NK-92 (cell line): ENCODE data around the gene VENTX.
"Not testable (repeated sequence)": the region's sequence is repeated elsewhere in the genome, so short reads cannot be mapped to it uniquely, and the experiment has no call there.

Experiments used
- DNase-seq: peaks from one replicate; lab custom pipeline; 2025; ENCODE audit not compliant: unreplicated experiment; lab: John Stamatoyannopoulos, UW

Gene VENTX

DNA sequence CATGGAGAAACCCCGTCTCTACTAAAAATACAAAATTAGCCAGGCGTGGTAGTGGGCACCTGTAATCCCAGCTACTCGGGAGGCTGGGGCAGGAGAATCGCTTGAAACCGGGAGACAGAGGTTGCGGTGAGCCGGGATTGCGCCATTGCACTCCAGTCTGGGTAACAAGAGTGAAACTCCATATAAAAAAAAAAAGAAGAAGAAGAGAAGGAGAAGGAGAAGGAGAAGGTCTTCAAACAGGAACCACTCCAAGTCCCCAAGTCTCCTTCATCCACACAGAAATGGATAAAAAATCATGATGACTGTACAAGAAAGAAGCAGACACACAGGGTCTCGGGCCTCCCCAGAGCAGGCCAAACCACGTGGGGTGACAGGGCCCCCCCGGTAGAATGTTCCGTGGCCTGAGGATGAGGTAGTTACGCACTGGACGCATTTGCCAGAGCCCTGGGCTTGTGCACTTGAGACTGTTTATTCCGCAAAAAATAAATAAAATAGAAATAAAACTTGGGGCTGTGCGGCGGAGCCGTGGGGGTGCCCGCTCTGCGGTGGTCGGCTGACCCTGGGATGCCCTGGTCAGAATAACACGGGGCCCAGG, 15.8 kb downstream of the VENTX start:
- DNase-seq: no peak

DNA sequence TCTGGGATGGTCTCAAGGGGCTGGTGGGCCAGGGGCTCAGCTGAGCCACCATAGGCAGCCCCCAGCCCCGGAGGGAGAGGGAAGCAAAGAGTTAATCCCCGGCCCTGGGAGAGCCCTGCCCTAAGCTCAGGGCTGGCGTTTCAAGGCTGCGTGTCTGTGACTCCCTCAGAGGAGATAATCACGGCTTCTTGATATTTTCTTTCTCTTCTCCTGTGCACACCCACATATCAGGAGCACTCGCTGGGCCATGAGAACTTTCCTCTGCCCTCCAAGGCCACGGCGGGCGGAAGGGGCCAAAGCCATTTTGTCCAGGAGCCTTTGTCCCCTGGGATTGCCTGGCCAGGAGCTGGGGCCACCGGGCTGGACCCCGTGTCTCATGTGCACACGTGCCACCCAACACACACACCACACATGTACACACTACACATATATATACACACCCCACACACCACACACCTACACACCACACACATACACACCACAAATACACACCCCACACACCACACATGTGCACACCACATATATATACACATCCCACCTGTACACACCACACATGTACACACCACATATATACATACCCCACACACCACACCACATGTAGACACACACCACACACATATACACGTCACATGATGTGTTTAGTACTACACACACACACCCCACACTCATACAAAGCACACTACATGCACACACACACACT, 16.9 kb downstream of the VENTX start:
- DNase-seq: no peak

DNA sequence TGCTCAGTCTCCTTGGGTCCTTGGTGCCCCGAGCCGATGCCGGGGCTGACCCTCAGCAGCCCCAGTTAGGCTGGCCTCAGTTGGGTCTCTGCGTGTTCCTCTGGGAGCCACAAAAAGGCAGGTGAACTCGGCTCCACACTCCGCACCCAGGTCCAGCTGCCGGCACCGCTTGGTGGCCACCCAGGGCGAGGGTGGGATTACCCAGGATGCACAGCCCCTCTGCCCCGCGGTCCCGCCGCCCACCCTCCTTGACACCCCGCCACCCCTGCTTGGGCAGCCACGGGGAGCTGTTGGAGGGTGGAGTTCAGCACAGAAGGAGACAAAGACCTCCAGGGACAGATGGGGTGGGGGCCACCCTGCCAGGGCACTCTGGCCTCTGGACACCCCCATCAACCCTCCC, 17.7 kb downstream of the VENTX start:
- no peak for DNase-seq

DNA sequence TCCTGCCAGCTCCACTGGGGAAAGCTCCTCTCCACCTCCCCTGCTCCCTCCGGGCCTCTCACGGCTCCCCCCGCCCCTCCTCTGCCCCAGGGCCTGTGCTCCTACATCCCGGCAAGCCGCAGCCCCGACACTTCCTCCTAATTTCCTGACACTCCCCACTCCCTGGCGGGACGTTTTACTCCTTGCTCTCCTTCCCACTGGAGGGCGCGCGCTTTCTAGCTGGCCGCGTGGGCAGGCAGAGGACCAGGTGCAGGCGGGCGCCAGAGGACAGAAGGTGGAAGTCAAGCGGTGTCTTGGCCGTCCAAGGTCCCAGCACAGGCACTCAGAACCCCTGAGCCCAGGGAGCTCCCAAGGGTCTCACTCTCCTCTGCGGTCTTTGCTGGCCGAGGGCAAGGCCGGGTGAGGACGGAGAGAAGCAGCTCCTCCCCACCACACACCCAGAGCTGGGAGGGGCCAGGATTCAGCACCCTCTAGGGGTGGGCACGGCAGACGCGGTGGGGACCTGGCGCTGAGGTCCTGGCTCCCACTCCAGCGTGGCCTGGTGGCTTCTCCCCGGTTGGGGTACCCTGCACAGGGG, 19.9 kb downstream of the VENTX start:
- DNase-seq: no peak

DNA sequence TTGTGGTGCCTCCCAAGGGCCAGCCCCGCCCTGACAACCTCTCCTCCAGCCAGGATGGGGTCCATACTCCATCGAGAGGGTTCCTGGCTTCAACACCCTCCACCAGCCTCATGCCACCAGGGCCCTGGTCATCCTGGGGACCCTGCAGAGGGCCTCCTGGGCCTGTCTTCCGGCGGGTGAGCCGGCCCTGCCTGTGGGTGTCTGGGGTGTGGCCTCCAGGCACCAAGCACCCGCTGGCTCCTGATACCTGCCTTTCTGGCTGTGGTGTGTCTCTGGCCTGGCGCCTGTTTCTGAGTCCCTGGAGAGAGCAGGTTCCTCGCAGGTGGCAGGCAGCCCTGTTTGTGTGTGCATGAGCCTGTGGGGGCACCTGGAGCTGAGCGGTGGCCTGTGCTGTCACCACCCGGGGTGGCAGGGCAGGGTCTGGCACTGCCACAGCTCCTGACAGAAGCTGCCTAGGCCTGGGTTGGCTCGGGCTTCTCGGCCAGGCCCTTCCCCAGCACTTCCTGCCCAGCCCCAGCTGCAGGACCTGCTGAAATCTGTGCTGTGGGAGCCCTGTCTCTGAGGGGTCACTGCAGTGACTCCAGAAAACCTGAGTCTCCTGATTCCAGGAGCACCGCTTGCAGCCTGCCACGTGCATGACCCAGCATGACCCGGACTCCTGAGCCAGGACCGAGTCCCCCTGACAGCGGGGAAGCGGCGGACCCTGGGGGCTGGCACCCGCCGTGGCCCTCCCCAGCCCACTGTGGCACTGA, 20.6 kb downstream of the VENTX start:
- no peak for DNase-seq

DNA sequence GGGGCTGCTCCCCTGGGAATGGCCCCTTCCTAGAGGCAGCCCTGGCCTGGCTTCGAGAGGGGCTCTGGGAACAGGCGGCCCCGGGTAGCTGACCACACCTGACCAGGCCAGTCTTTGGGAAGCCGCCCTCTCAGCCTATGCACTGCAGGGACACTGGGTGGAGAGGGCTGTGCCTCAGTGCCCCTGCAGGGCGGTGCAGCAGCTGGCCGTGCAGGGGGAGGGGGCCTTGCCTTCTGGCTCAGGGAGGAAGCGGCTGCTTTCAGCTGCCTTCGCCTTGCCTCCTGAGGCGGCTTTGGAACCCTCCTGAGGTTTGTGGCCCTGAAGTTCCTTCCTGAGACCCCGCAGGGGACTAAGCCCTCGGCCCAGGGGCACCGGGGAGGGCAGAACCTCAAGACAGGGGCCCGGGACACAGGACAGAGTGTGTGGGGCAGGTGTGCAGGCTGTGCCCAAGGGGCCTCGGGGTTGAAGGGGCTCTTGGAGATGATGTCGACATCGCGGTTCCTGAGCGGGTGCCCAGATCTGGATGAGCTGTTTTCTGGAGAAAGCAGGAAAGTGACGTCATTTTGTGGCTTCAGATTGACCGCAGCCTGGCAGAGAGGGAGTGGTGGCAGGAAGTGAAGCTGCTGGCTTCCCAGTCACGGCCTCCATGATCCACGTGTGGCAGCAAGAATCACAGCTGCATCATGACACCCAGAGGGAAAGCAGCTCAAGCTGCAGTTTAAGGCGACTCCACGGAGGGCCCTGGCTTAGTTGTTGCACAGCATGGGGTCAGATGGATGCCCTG, 21.4 kb downstream of the VENTX start:
- no peak for DNase-seq

DNA sequence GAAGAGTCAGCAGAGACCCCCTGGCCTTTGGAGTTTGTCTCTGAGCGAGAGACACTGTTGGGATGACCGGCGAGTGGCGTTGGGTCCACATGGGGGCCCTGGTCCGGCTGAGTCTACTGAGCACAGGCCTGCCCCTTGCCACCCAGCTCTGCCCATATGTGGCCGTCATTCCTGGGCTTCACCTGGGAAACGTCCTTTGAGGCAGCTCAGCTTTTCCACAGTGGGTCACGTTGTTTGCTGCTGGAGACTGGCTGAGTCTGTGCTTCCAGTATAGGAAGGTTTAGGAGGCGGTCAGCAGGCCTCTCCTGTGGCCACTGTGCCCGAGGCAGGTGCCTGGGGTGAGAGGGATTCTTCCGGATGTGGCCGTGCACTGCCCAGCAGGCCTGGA, 21.9 kb downstream of the VENTX start:
- no peak for DNase-seq

DNA sequence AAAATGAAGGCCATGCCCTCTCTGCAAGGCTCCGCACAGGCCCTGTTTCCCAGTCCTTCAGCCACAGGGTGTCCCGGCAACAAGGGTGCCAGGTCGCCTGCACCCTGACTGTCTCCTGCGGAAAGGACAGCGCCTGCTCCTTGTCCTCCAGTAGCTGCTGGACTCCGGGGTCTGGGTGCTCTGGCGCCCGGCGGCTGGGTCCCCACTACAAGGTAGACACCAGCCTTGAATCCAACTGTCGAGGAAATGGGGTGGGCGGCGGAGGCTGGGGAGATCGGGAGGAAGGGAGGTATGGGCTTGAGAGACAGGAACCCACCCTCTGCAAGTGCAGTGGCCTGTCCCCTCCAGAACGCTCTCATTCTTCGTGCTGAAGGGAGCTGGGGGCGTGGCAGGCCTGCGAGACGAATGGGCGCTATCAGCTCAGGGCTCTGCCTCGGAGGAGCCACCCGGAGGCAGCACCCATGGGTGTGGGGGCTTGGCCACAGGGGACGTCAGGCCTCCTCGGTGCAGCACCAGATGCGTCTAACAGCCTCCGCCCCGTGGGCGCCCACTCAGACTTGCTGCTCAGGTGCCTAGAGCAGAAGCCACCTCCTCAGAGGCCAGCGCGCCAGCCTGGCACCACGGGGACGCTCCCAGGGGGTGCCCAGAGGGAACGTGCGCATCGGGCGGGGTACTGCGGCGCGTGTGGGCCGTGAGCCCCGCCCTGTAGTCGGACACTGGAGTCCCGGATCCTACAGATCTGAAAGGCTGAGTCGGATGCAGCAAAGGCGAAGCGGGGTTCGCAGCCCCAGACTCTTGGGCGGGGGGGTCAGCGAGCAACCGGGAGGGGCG, 23.5 kb downstream of the VENTX start:
- no peak for DNase-seq

DNA sequence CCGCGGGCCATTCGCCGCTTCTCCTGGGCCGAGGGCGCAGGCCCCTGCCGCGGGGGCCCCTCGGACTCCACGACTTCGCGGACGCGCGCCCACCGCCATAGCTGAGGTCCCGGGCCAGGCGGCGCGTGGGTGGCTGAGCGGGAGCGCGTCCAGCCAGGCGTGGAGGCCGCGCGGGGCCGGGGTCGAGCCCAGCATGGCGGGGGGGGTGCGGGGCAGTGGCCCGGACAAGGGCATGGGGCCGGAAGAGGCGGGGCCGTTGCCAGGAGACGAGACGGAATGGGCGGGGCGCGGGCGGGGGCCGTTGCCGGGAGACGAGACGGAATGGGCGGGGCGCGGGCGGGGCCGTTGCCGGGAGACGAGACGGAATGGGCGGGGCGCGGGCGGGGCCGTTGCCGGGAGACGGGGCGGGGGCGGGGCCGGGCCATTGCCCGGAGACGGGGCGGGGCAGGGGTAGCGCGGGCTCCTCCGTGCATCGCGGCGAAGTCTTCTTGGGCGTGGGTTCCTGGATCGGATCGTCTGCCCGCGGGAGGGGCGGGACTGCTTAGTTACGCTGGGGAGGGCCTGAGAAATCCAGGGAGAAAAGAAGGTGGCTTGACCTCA, 24.2 kb downstream of the VENTX start:
- peak; percentile 20 for DNase-seq

DNA sequence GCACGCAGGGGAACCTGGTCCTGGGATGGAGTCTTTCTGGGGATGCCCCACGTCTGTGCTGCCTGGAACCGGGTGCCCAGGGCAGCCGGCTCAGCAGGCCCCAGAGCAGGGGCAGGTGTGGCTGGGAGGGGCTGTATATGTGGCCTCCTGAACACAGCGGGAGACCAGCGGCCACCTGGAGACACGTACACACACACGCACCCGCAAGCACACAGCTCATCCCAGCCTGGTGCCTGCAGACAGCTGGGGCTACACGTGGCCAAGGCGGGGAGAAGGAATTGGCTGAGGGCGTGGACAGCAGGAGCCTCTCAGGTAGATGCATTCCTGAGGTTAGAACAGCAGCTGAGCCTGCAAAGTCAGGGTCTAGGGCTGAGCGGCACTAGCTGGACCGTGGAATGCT, 25.0 kb downstream of the VENTX start:
- DNase-seq: no peak

DNA sequence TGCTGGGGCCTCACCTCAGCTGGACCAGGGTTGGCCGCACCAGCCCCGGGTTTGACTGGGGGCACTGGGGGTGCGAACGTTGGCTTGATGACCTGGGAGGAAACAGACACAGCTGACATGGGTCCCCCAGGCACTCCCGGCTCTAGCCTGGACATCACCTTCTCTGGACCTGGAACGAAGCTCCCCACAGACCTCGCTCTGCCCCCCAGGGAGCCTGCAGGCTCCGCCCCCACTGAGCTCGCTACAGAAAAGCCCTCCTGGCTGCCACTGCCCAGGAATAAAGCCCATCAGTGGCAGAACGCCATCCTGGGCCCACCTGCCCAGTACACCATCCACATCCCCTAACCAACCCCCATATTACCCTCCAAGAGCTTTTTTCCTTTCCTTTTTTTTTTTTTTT, 26.0 kb downstream of the VENTX start:
- DNase-seq: no peak

DNA sequence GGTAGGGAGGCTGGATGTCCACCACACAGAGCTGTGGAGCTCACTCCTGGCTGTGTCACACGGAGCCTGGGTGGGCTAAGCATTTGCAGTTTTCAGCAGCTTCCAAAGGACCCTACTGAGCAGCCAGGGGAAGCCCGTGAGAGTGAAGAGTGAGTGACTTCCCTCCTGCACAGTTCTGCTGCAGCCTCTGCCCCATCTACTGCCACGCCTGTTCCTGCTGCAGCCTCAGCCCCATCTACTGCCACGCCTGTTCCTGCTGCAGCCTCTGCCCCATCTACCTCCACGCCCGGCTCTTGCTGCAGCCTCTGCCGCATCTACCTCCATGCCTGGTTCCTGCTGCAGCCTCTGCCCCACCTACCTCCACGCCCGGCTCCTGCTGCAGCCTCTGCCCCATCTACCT, 26.8 kb downstream of the VENTX start:
- no peak for DNase-seq

DNA sequence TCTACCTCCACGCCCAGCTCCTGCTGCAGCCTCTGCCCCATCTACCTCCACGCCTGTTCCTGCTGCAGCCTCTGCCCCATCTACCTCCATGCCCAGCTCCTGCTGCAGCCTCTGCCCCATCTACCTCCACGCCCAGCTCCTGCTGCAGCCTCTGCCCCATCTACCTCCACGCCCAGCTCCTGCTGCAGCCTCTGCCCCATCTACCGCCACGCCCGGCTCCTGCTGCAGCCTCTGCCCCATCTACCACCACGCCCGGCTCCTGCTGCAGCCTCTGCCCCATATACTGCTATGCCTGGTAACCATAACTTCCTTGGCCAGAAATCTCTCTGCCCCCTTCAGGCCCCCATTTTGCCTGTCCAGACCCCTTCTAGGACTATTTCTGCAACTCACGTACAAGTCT, 27.4 kb downstream of the VENTX start:
- DNase-seq: not testable (repeated sequence)

DNA sequence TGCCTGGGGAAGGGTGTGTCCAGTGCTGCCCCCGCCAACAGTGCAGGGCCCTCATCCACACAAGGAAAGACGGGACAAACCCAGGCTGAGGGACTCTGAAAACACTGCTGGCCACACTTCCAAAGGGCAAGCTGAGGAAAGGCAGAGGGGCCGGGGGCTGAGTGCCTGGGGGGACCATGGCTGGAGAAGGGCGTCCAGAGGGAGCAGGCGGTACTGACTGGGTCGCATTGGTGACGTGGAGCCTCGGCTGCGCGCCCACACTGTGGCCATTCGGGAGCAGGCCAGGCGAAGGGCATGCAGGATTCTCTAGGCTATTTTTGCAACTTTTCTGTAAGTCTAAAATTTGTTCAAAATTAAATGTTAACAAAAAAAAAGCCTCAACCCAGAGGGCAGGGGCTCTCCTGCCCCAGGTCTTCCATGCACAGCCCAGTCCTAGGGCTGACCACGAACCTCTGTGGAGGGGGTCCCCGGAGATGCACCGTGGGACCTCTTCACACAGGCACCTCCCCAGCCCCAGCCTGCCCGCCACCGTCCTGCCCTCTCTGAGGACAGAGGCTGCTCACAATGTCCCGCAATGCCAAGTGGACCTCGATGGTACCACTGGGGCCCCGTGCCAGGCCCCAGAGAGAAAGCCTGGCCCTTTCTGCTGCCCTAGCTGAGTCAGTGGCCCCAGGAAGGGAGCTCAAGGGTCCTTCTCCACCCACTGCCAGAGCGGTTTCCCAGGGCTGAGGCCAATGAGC, 28.6 kb downstream of the VENTX start:
- no peak for DNase-seq

DNA sequence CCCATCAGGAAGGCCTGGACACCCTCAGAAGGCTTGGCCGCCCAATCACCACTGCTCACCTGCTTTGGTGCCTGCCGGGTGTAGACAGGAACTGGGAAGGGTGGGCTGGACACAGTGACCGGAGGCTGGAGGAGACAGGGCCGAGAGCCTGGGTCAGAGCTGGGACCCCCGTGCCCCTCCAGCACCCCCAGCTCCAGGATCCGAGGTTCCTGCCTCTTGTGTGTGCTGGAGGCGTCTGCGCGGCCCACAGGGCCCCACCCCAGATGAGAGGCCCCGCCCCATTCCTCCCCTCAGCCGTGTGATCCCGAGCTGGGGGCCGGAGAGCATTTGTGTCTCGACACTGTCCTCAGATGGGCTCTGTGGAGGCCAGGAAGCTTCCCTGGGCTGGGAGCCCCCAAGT, 29.6 kb downstream of the VENTX start:
- DNase-seq: no peak

DNA sequence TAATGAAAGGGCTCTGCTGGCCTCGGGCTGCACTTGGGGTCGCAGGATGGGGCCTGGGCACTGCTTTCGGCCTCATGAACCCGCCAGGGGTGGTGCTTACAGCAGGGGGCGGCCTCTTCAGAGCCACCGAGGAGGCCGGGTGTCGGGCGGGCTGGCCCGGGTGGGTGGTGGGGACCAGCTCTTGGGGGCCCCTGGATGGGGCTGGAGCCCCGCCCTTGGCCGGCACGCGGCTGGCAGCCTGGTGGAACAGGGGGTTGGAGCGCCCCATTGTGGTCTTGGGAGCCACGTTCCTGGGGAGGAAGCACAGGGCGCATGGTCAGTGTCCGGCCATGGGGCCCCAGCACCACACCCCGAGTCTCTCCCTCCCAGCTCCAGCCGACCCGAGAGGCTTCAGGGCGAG, 30.2 kb downstream of the VENTX start:
- no peak for DNase-seq

DNA sequence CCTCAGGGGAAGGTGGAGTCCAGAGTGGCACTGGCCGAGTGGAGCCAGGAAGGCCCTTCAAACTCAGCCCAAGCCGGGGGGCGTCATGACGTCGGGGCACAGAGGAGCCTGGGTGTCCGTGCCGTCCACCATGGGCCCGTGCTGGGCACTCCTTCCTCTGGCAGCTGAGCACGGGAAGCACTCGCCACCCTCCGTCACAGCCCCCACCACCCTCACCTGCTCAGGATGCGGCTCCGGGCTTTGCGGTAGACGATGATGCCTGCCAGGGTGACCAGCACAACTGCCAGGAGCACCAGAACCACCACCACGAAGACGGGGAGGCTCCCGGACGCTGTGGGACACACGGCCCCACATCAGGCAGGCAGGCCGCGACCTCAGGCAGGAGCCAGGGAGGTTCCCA, 30.9 kb downstream of the VENTX start:
- no peak for DNase-seq

DNA sequence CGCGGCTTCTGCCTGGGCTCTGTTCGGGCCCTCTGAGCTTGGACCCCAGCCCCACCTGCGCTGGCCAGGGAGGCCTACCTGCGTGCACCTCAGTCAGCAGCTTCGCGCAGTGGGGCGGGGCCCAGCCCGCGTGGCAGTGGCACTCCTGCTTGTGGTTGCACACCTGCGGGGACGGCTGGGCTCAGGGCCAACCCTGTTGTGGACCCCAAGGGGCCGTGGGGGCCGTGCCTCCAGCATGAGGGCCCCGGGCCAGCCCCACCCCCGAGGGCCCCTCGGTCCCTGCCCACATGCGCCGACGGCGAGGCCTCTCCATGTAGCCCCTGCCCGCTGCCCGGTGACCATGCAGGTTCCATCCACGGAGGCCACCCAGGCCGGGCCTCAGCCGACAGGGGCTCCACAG, 31.7 kb downstream of the VENTX start:
- DNase-seq: no peak

DNA sequence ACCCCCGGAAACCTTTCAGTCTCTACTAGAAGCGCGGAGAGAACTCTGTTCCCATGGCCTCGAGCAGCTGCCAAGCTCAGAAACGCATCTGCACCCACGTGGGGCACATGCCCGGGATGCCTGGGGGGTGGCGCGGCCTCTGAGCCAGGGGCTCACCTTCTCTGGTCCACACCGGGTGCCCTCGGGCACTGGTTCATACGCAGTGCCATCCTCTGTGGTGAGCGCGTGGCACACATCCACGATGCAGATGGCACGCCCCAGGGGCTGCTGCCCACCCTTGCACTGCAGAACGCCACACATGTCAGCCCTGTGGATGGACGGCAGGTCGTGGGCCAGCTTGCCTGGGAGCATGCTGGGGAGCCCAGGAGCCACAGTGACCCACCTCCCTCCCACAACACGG, 32.5 kb downstream of the VENTX start:
- DNase-seq: no peak
